GM18508 (cell line): ENCODE data around the gene ICE2.

ENCODE experiments used
- ATAC-seq: cut with Tn5 transposase; IDR thresholded peaks from one replicate; pipeline ENCODE4 v1.9.1; 2021; ENCODE audit warnings: moderate number of reproducible peaks; ENCODE audit not compliant: insufficient read depth, unreplicated experiment

Gene ICE2

DNA sequence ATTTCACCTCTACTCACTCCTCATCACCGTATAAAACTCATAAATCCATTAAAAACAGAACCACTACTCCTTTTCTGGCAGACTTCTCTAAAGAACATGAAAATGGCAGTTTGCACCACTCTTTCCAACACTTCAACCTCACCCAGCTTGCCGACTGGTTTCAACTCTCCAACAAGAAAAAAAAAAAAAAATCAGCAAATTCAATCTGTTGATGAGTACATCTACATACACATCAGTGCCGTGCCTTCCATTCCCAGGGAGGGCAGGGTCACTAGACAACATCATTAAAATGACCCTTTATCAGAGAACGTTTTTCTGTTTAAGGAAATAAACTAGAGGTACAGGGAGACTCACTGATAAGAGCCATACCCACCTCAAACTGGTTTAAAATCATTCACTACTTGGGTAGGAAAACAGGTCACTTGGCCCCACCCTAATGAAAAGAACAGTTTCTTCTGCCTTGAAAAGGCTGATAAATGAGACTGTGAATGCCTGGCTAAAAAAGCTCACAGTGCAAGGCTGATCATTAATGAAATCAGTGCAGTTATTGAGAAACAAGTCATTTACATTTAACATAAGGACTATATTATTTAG lies 87.1 kb downstream of the ICE2 start:
- no peak for ATAC-seq

DNA sequence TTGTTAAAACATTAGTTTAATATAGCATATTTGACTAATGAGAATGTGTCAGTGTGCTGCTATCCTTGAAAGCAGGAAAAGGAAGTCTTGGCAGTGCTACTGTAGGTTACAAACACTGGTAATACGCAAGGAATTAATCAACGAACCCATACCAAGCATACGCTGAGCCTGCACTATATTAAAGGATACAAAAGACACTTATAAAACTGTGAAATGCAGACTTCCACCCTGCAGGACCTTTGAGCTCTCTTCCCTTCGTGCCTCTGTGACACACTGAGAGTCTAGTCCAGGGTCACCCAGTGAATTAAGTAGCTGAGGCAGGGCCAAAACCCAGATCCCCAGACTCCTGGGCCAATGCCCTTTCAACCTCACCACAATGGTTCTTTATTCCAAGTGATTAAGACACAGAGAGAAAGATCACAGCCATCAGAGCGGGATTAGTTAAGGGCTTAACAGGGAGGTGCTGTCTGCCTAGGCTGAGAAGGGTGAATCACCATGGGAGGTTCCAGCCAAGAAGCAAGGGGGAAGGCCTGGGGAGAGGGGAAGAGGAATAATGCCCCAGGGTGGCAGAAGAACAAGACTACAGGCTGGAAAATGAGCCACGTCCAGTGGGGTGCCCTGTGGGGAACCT lies 88.0 kb downstream of the ICE2 start:
- no peak for ATAC-seq

DNA sequence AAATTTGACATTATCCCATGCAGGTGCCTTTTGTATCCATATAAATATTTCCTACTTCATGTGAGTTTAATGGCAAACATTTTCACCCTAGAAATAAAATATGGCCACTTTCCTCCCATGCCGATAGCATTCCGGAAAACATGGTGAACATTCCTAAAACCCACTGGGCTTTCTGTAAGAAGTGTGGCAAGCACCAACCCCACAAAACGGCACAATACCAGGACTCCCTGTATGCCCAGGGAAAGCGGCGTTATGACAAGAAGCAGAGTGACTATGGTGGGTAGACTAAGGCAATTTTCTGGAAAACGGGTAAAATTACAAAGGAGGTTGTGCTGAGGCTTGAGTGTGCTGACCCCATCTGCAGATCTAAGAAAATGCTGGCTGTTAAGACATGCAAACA lies 88.7 kb downstream of the ICE2 start:
- ATAC-seq, result no peak

DNA sequence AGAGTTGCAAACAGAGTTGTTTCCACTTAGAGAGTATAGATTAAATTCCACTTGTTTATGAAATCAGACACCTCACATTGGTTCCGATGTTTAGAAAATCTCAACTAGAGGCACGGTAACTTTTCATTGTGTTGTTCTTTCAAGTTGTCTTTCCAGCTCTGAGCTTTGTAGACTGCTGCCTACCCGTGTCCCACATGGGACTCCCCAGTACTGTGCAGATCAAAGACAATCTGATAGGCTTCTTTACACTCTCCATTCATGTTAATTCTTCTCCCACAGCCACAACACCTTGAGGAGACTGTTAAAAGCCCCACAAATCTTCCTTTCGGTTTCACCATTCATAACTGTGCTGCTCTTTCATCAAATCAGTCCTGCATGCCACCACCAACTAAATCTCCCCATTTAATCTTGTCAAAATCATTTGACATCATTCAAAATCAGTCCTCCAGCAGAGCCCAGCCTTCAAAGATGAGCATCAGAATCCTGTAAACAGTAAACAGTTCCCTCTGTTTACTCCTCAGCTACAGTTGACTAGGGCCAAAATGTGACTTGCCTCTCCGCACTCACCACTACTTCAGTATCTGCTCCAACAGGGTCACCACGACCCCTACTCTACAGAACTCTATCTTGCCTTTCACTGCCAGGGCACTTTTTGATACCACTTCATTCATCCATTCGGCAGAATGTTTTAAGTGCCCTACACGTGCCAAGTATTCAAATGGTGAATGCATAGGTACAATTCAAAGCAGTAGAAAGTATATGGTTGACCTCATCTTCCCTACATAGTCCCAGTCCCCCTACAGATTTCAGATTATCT lies 89.5 kb downstream of the ICE2 start:
- no peak for ATAC-seq

DNA sequence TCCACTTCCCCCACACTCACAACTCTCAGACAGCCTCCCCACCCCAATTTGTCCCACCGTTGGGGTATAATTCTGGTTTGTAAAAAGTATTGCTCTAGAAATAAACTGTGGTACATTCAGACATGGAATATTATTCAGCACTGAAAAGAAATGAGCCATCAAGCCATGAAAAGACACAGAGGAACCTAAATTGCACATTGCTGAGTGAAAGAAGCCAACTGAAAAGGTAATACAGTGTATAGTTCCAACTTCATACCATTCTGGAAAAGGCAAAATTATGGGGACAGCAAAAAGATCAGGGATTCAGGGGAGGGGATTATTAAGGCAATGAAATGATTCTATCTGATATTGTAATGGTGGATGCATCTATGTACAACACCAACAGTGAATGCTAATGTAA lies 91.6 kb downstream of the ICE2 start:
- no peak for ATAC-seq

DNA sequence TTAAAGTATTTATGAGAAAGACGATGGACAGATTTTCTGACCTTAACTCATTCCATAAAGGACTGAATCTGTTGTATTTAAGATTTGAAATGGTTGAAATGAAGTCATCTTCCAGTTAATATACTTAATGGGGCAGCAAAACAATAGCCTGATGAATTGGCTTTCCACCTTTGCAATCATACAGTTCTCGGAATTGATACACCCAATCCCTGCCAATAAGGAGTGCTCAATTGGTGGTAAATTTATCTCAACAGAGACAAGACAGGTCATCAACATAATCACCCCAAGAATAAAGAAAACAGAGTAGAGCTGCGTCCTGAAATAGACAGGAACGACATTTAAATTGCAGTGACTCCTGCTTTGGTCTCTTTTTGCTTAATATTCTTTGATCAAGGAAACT lies 92.3 kb downstream of the ICE2 start:
- ATAC-seq, result no peak

DNA sequence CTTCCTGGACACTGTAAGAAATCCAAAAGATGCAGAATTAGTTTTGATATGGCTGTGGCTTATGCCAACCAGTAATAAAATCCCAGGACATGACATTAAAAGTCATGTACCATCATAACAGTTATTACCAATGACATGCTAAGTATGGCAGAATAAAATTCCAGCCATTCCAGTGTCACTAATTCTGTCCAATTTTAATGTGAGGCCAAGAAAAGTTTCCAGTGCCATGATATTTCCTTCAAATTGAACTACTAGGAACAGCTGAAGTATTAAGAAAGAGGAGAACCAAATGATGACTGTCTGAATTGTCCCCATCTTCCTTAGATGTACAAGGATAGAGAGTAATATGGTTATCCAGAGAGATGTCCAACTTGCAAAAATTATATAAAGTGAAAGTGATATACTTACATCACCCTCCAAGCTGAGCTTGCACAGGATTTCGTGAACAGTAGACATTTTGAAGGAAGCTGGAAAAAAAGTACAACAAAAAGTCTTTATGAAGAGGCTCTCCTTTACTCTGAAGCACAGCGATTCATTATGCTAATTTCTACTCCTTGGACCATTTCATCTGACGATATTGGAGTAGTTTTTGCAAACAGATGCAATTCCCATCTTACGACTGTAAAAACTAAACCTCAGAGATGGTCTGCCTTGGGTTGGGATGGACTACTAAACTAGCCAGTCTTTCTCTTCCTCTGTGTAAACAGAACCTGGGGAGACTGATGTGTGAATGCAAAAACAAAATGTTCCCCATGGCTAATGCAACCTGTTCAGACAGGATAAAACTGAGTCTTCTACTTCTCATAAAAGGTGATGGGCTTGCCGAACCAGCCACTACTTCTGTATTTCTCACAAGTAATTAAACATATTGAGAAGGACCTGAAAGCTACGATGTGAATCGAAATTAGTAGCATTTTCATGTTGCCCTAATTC lies 93.1 kb downstream of the ICE2 start:
- ATAC-seq, result no peak

DNA sequence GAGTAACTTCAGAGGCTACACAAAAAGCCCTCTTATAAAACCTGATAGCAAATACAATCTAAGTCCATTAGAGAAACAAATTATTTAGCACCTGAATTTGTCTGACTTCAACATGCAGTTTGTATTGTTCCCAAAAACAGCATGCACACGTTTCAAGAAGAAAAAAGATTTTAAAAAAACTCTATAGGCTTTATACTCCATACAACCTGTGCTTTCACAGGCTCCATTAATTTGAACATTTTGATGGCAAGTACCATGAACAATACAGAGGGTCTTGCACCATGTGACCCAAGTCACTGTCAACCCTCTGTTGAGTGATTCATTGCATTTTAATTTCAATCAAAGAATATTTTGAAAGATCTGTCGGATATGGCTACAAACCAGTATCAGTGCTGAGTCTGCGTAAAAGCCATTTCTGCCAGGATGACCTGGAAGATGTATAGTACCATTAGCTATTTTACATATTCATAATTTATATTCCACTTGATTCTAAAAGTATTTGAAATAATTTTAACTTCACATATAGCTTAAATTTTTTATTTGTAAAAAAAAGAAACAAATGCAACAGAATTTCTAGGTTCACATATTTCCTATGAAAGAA lies 94.3 kb downstream of the ICE2 start:
- no peak for ATAC-seq

DNA sequence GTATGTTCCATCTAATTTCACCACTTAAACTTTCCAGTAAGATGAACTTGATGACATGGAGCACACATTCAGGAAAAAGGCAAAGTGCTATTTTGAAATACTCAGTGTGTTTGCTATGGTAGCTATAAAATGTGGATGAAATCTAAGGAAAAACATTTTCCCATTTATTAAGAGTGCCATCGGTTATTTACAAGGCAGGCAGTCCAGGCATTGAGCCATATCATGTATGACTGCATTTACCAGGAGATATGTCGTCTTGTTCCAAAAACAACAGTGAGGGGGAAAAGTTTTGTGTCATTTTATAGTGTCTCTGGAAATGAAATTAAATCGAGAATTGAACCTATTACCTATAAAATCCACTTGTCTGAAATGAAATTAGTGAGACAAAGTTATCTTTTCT lies 94.9 kb downstream of the ICE2 start:
- ATAC-seq, result no peak

DNA sequence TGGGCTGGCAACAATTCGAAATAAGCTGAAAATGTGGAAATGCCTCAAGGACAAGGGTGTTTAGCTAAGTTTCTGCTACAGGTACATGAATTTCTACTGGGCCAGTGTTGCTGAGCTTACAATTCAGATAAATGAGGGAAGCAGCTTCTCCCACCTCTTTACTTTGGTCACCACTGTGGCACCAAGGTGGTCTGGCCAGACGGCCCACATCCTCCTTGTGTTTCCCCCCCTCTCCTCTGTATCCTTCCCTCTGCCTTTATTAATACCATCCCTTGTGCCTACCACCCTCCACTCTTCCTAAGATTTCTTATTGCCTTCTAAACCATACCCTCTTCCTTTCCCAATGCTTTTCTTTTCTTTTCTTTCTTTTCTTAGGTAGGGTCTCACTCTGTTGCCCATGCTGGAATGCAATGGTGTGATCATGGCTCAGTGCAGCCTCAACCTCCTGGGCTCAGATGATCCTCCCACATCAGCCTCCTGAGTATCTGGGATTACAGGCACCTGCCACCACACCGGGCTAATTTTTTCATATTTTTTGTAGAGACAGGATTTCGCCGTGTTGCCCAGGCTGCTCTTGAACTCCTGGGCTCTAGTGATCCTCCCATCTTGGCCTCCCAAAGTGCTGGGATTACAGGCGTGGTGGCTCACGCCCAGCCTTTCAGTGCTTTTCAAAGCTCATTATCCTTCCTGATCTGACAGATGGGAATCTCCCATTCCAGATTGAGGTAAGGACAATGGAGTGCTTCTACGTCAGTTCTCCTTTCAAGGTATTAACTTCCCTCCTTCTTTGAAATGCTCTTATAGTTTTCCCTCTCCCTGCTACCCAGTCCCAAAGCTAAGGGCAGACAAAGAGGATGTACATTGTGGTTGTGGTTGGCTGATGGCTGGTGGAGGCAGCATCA lies 95.9 kb downstream of the ICE2 start:
- no peak for ATAC-seq

DNA sequence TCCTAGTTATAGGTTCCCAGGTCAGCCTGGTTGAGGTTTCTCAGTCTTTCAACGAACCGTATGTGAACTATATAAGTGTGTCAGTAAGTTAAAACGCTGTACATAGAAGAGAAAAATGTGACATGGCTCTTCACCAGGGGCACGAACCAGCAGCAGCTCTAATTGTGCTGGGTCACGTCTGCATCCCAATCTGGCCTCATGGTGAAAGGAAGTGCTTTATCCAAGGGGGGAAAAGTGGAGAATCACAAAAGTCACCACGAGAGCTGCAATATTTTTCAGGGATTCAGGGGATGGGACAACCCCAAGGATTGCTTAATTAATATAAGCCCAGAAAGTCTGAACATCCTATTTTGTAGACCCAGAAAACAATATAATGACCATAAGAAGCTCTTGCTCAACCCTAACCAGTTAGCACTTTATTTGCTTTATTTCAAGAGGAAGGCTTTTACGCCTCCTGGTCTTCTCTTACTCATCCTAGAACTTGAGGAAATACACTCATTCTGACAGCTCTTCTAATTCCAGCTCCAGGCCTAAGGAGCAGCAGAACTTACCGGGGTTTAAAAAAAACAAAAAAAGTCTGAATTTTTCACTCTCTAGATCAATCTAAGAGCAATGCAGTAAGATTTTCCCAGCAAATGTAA lies 97.7 kb downstream of the ICE2 start:
- no peak for ATAC-seq

DNA sequence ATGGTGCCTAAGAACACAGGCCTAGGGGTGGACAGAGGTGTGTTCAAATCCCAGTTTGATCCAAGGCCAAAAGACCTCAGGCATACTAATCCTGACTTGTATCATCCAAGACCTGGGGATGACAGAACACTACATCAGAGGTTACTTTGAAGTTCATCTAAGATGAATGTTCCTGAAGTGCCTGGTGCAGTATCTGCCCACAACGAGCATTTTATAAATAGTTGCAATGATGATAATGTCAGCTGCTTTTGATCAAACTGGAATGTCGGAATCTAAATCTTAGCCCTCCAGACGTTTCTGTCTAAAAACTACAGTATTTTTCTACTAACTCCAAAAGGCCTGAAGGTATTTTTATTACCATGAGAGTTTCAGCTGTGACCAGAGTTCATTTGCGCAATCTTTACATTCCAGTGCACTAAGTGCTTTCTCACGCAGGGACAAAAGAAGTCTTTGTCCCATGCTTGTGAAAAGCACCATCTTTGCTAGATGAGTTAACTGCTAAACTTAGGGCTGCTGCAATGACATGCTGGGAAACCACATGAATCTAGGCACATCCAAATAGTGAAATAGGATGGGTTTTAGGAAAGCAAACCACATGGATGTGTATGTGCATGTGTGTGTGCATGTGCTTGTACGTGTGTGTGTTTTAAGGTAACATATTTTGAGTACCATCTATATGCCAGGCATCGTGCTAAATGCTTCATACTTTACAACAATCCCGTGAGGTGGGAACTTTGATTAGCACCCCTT lies 99.2 kb downstream of the ICE2 start:
- no peak for ATAC-seq

DNA sequence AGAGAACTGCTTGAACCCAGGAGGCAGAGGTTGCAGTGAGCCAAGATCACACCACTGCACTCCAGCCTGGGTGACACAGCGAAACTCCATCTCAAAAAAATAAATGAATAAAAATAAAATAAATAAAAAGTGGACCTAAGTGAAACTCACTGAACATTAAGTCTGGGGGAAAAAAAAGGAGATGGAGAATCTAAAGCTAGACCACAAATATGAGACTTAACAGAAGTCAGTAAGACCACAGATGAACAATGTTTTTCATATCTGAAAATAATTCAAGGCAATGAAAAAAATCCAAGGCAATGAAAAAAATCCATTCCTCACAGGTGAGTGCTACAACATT lies 99.8 kb downstream of the ICE2 start:
- no peak for ATAC-seq

DNA sequence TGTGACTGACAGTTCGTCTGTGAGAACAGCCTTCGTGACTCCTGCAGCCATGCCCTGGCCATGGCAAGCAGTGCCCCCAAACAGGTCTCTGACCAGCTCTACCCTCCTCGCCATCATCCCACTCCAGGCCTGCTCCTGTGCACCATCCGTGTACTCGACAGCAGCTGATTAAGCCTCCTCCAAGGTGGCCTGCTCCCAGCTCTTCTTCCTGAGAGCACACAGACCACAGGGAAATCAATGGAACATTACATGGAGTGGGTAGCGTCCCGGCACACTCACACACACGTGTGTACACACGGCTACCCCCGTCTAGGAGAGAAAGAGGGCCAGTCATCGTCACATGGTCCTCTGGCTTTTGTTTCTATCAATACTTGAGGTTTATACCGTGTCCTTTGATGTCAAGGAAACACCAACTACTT lies 102.3 kb downstream of the ICE2 start:
- ATAC-seq, result no peak

DNA sequence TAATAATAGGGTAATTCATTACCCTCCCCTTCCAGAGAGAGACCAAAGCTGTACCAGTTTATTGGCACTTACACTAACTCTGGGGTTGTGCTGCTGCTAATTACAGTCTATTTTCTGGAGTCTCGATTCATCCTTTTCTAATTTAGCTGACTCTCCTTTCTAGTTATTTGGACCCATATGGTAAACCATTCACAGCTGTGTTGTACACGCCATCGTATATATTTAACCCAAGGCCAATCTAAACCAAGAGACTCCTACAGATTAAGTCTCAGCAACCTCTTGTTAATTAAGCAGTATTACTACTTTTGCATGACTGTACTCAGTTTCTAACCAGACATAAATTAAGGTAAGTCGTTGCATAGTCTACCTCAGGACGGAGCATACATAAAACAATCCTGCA lies 103.6 kb downstream of the ICE2 start:
- no peak for ATAC-seq

DNA sequence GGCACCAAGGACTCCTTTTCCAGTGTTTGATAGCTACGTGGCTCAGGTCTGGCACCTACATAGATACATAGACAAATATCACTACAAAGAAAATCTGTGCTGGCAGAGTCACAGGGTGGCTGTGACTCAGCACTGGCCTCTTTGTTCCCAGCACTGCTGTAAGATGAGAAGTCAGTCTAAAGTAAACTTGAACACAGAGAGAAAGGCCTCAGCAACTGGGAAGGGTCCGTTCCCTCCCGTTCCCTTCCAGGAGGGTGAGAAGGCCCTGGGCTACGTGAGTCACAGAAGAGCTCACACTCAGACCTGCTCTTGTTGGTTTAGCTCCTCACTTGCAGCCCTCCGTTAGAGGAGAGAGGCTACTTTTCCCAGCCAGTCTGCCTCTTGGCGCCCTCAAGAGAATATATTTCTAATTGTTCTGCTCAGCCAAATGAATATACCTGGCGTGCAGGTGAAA lies 104.3 kb downstream of the ICE2 start:
- no peak for ATAC-seq

DNA sequence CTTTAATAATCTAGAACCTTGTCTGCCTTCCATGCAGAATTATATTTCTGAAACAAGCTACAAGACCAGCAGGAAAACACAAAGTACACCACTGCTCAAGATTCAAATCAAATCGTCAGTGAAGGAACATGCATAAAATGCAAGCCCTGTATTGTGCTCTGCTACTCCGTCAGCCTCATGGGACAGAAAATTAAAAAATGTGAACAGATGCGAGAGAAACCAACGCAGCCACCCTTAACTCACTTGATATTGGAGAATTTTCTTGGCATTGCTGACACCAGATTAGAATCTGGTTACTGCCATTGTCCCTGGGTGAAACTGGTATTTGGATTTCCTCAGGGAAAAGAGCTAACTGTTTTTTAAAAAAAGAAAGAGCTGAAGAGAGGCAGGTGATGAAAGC lies 104.7 kb downstream of the ICE2 start:
- no peak for ATAC-seq

DNA sequence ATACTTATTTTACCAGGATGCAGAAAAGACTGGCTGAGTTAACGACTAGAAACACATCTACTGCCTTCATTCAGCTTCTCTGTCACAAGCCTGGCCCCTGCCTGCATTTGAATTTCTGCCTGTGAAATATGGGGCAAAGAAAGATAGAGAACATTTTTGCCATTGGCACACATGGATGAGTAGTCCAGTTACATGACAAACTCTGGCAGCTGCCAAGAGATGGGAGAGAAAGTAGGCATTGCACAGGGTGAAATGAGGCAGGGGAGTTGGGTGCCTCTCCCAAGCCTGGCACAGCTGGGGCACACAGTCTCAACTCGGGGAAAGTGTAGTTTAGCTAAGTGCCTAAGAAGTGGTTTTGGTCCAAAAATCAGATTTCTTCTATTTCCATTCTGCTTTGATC lies 105.2 kb downstream of the ICE2 start:
- ATAC-seq, result no peak
